Measurements from ENCODE around the gene NUP214.
"Not testable (repeated sequence)": the region's sequence is repeated elsewhere in the genome, so short reads cannot be mapped to it uniquely, and the experiment has no call there.

The NUP214 gene

DNA sequence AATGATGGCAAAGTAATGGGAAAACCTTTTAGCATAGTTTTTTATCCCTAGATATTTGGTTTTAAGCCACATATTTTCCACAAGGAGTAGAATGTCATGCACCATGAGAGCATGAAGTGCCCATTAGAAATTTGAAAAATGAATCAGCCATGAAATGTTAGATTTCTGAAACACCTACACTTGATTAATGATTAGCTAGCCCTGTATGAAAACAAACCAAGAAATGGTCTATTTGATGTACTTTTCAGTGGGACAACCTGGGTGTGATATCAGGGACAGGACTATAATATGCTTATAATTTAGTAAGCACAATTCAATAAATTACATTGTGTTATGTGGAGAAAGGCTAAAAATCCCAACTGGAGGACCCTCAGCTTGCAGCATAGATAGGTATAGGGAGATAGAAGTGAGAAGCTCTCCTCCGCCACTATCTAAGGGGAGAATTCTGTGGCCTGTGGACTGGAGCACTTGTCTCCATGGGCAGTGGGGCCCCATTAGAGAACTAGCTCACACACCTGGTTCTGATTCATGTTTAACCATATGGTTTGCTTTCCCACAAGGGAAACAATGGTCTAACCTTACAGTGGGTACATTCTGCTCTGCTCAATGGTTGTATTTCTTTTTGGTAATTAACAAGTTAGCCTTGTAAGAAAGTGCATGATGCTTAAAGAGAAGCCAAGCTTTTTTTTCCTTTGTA is 35.2 kb downstream of the NUP214 start:
- DNase-seq (ENCODE audit: low read depth) = no peak

DNA sequence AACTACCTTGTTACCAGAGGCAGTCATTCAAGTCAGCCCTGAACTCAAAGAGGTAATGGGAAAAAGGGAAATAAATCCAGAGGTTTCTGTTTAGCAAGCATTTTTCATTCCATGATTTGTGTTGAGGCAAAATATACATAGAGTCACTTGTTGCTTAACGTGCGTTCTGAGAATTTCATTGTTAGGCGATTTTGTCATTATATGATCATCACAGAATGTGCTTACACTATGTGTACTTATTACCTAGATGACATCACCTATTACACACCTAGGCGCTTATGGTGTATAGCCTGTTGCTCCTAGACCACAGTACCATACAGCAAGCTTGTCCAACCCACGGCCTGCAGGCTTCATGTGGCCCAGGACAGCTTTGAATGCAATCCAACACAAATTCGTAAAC is 36.2 kb downstream of the NUP214 start:
- DNase-seq (ENCODE audit: low read depth) = no peak

DNA sequence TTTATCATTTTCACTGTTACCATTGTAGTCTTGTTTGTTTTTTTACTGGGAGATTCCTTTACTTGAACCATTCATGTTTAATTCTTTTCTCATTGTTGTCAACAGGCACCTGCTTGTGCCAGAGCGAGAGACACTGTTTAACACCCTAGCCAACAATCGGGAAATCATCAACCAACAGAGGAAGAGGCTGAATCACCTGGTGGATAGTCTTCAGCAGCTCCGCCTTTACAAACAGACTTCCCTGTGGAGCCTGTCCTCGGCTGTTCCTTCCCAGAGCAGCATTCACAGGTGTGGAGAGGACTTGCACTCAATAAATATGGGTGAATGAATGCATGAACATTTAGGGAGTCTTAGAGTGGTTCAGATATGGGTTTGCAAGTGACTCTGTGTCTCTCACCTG is 37.5 kb downstream of the NUP214 start:
- no peak for DNase-seq (ENCODE audit: low read depth)

DNA sequence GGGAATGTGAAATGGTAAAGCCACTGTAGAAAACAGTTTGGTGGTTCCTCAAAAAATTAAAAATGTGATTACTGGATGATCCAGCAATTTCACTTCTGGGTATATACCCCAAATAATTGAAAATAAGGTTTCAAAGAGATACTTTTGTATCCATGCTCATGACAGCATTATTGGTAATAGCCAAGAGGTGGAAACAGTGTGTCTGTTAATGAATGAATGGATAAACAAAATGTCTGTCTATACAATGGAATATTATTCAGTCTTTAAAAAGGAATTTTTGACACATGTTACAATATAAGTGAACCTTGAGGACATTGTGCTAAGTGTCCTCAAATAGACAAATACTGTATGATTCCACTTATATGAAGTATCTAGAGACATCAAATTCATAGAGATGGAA is 40.1 kb downstream of the NUP214 start:
- no peak for DNase-seq (ENCODE audit: low read depth)

DNA sequence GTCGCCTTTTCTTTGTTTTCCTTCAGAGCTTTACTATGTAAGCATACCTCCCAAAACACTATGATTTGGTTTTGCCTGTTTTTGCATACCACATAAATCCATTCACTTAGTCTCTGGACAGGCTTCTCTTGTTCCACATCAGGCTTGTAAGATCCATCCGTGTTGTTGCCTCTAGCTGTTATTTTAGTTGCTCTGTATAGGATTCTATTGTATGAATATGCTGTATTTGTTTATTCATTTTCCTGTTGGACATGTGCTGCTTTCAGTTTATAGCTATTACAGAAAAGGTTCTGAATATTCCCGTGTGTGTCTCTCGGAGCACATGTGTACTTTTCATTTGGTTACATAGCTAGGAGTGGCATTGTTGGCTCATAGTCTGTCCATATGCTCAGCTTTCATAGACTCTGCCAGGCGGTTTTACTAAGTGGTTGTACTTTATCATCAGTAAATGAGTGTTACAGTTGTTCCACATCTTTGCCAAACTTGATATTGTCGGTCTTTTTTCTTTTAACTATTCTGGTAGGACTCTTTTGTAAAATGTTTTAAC is 41.8 kb downstream of the NUP214 start:
- DNase-seq (ENCODE audit: low read depth) = no peak

DNA sequence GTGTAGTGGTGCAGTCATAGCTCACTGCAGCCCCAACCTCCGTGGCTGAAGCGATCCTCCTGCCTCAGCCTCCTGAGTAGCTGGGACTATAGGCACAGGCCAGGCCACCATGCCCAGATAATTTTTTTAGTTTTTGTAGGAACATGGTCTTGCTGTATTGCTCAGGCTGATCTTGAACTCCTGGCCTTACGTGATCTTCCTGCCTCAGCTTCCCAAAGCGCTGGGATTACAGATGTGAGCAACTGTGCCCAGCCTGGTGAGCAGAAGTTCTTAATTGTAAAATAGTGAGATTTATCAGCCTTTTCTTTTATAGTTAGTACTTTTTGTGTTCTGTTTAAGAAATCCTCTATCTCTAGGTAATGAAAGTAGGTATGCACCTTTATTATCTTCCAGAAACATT is 42.5 kb downstream of the NUP214 start:
- no peak for DNase-seq (ENCODE audit: low read depth)

DNA sequence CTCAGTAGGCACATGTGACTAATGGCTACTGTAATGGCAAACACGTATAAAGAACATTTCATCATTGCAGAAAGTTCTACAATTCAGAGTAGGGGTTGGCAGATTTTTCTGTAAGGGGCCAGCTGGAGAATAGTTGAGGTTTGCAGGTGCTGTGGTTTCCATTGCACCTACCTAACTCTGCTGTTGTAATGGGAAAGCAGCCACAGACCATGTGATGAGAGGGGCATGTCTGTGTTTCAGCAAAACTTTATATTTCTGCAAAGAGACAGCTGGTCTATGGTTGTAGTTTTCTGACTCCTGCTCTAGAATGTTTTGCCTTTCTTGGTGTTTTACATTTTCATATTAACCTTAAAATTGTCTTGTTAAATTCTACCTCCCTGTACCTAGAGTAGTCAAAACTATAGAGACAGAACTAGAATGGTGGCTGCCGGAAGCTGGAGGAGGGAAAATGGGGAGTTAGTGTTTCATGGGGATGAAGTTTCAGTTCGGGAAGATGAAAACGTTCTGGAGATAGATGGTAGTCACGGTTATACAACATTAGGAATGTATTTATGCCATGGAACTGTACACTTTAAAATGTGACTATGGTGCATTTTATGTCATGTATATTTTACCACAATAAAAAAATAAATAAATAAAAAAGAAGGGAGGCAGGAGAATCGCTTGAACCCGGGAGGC is 44.3 kb downstream of the NUP214 start:
- DNase-seq (ENCODE audit: low read depth) = no peak

DNA sequence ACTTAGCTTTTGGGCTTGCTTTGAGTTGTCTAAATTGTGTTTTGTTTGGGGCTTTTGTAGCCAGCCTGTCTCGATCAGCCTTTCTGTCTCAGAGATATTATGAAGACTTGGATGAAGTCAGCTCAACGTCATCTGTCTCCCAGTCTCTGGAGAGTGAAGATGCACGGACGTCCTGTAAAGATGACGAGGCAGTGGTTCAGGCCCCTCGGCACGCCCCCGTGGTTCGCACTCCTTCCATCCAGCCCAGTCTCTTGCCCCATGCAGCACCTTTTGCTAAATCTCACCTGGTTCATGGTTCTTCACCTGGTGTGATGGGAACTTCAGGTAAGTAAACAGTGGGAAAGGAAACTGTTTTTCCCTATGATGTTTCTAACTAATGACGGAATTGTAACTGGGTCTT is 48.6 kb downstream of the NUP214 start:
- no peak for DNase-seq (ENCODE audit: low read depth)

DNA sequence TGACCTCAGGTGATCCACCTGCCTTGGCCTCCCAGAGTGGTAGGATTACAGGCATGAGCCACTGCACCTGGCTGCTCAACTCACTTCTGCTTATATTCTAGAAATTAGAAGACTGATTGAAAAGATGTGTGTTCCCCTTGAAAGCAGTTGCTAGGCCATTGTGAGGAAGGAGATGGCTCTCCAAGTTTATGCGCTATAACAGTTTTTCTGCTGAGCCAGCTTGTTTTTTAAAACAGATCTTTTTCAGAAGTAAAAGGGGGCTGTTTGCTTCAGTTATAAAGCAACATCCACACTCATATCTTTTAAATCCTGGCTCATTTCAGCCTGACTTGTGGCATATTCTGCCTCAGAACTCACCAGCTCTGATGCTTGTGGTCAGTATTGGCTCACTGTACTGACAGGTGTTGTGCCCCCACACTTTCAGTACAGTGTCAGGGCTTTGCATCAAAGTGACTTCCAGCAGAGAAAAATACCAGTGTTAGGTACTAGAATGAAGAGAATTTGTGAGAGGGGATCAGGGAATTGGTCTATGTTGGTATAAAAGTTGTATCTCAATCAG is 49.4 kb downstream of the NUP214 start:
- peak; percentile 3 for DNase-seq (ENCODE audit: low read depth)

DNA sequence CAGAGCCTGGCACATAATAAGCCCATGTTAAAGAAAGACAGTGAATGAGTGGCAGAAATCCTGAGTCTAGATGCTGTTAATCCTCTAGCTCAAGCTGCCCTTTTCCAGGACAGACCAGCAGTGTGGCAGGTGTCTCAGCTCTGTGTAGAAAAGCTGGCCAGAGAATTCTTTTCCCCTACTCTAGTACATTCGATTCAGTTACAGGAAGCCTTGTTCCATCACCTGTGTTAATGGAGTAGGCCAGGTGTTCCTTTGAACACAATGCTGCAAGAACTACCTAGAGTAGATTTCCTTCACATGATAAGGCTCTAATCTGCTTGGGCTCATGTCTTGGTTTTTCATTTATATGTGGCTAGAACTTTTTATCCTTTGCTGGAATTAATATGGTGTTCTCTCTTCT is 52.5 kb downstream of the NUP214 start:
- DNase-seq (ENCODE audit: low read depth) = no peak

DNA sequence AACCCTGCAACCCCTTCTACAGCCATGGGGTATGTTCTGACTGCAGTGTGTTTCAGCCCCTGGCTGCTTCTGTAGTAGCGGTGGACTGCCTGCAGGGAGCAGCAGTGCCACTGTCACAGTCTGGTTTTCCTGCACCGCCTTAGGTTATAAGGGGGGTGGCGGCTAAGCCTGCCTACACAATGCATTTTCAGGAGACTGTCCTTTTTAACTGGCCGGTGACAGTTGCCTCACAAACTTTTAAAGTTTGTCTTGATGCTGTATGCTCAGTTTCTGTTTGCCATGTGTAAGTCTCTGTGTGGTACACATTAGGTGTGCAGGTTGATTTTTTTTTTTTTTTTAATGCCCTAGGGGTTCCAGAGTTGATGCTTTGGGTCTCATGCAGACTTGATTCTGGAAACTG is 53.0 kb downstream of the NUP214 start:
- DNase-seq (ENCODE audit: low read depth) = peak; percentile 65

DNA sequence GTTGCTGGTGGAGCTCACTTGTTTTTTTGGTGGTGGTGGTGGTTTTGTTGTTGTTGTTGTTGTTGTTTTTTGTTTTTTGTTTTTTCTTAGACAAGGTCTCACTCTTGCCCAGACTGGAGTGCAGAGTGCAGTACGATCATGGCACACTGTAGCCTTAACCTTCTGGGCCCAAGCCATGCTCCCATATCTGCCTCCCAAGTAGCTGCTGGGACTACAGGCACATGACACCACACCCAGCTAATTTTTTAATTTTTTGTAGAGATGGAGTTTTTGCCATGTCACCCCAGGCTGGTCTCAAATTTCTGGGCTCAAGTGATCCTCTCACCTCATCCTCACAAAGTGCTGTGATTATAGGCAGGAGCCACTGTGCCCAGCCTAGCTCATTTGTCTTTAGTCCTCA is 53.5 kb downstream of the NUP214 start:
- DNase-seq (ENCODE audit: low read depth) = no peak

DNA sequence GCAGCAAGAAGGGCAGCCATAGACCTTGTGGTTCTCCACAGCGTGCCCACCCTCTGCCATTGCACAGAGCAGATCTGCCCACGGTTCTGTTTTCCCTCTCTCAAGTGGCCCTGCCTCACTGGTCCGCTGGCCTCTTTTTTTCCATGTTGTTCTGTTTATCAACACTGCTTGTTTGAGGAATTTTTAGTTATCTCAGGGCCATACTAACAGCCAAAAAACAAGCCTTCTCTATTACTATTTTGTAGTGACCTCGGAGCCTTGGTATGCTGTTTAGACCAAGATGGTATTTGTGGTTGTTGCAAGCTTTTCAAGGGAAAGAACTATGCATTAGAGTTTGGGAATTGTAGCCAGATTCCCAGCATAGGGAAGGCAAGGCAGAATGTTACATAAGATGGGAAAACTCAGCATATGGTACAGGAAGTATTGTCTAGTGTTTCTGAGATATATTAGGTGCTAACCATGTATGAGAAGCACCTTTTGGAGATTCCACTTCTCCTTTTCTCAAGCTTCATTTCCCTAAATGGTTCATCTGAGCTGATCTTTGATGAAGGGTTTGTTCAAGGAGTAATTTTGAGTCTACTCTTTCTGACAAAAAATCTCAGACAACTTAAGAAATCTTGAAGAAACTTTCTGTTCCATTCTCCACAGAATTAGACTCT is 54.3 kb downstream of the NUP214 start:
- DNase-seq (ENCODE audit: low read depth) = no peak

DNA sequence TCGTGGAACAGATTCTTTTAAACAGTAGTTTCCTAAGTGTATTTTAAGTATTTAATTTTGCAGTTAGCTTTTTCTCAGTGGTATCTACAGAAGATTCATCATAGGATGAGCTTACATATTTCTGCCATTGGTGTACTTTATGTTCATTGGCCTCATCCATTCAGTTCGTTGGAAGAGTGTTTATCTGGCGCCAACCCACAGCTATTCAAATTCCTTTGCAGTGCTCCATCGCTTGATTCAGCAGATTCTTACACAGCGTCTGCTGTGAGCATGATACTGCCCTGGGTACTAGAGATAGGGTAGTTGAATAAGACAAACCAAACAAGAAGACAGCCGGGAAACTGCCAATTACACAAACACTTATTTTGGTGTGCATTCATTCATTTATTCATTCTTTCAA is 55.1 kb downstream of the NUP214 start:
- no peak for DNase-seq (ENCODE audit: low read depth)

DNA sequence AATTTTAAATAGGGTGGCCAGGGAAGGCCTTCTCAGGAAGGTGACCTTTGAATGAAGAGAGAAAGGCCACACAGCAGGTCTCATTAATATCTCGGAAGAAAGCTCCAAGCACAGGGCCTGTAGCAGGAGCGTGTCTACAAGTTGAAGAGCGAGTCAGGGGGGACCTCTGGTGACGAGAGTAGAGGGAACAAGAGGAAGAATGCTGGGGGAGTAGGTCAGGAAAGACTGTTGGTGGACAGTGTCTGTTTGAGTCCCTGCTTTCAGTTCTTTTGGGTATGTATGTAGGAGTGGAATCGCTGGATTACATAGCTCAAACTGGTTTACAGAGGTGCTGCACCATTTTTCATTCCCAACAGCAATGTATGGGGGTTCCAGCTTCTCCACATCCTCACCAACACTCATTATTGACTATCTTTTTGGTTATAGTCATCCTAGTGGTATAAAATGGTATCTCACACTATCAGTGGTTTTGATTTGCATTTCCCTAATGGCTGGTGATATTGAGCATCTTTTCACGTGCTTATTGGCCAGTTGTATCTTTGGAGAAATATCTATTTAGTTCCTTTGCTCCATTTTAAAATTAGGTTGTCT is 55.8 kb downstream of the NUP214 start:
- no peak for DNase-seq (ENCODE audit: low read depth)

DNA sequence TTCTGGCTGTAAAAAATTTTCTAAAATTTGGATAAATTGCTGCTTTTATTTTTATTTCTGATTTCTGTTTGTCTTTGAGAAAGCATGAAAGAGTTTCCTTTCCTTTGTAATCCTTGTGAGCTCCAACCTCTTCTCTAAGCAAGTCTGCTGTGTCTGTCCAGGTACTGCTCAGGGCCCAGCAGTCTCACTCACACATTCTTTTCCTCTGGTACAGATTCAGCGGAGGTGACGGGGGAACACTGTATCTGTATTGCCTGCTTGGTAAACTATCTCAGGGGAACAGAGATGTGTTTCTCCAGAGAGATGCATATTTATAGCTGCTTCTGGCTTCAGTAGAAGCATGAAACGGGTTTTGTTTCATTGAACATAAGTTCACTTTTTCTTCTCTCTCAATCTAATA is 60.5 kb downstream of the NUP214 start:
- no peak for DNase-seq (ENCODE audit: low read depth)

DNA sequence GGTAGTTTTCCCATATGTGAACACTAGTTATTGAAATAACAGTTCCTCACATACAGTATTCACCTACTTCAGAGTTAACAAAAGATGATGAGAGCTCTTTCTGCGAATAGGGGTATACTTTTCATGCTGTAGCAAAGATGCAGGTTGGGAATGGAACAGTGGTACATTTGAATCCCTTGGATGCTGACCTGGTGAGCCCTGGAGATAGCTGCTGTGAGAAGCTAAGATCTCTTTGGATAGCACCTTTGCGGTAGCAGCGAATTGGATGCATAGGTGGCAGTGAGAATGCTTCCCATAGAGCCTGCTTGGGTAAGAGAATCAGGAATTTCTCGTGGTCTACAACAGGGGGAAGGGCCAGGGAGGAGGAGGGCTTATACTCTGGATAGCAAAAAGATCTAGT is 61.2 kb downstream of the NUP214 start:
- no peak for DNase-seq (ENCODE audit: low read depth)

DNA sequence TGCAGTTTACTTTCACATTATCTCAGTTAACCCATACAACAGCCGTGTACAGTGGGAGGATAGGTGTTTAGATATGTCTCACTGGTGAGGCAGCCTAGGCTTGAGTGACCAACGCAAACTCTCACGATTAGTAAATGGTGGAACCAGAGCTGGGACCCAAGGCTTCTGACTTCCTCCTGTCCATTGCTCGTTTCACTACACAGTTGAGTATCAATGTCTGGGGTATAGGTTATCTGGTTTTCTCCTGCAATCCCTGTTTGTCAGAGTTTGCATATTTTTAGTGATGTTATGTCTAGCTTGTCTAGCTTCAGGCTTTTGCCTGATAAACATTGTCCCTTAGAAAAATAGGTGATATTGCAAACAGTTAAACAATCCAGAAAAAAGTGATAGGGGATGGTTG is 62.6 kb downstream of the NUP214 start:
- DNase-seq (ENCODE audit: low read depth) = no peak

DNA sequence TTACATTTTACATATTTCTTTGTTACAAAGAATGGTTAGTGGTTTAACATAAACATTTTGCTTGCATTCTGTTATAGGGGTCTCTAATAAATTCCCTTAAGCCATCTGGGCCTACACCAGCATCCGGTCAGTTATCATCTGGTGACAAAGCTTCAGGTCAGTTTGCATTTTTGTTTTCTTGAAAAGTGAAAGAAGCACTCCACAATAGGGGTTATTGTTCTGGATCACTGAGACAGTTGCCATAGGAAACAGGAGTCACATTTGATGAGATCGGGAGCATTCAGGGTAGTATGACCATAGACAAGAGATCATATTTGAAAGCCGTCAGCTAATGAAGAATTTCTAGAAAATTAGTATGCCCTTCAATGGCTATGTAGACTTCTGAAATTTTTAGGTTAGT is 63.6 kb downstream of the NUP214 start:
- DNase-seq (ENCODE audit: low read depth) = no peak

DNA sequence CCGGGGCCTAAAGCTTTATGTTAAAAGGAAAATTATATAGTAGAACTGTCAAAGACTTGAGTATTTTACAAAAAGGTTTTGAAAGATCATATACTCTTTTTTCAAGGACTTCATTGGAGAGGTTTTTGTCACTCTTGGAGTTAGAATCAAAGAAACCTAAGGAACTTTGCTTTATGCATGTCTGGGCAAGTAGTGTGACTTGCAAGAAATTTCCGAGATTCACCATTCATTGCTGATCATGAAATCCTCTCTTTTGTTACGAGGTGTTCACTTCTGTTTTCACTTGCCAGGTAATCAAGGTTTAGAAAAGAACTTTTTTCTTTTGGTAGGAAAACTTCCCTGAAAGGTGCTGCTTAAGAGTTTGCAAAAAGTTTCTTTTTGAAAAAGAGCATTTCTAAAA is 64.8 kb downstream of the NUP214 start:
- no peak for DNase-seq (ENCODE audit: low read depth)

DNA sequence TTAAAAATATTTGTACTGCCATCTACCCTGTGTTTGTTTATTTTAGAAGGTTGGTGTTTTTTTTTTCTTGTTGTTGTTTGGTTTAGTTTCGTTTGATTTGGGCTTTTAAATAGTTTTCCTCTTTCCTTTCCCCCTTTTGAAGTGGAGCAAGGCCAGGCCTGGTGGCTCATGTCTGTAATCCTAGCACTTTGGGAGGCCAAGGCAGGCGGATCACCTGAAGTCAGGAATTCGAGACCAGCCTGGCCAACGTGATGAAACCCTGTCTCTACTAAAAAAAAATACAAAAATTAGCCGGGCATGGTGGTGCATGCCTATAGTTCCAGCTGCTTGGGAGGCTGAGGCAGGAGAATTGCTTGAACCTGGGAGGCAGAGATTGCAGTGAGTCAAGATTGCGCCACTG is 65.6 kb downstream of the NUP214 start:
- DNase-seq (ENCODE audit: low read depth) = not testable (repeated sequence)

DNA sequence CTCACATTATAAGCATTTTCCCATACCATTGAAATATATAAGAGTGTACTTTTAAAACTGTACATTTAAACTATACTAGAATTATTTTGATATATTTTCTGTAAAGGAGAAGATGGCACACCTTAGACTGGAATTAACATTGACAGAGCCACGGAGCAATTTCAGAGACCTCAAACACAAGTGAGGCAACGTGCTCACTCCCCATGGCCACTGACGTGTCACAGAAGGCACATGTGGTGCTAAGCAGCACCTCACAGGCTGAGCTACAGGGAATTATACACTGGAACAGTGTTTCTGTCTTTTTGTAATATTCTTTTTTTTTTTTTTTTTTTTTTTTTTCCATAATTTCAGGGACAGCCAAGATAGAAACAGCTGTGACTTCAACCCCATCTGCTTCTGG is 66.5 kb downstream of the NUP214 start:
- DNase-seq (ENCODE audit: low read depth) = no peak

DNA sequence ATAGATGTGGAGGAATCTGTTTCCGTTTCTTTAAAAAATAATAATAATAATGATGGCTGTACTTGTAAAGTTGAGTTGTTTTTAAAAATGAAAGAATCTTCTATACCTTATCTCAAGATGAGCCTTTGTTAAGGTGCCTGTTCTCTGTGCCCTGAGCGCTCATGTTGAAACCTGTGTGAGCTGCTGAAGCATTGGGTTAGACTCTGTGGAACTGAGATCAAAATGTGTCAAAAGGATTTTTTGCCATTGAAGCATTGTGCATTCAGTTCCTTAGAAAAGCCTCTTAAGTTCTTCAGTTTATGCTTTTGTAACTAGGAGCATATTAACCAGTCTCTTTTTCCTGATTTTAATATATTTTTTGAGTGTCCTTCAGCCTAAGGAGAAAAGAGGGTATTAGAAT is 67.7 kb downstream of the NUP214 start:
- no peak for DNase-seq (ENCODE audit: low read depth)

All from activated T-cell treated with anti-CD3 and anti-CD28 coated beads for 48 hours (primary cell).